ENCODE measurements around the gene ULK2.

DNA sequence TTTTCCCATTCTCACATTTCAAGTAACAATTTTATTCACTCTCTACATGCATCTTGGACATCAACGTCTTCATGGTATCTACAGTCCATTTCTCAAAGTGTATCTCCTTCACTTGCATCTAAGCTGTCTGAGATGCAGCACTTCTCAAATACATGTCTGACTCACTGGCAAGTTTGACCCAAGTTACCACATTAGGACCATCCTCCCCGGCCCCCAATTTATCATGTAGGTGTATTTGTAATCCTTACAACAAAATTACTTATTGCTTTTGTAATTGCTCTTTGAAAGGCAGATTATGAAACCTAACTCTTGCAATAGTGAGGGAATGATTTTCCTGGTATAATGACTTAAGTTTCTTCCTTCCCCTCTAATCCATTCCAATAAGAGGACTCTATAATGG lies 28.9 kb upstream of the ULK2 start:
- TF ChIP-seq, protein P1, sequence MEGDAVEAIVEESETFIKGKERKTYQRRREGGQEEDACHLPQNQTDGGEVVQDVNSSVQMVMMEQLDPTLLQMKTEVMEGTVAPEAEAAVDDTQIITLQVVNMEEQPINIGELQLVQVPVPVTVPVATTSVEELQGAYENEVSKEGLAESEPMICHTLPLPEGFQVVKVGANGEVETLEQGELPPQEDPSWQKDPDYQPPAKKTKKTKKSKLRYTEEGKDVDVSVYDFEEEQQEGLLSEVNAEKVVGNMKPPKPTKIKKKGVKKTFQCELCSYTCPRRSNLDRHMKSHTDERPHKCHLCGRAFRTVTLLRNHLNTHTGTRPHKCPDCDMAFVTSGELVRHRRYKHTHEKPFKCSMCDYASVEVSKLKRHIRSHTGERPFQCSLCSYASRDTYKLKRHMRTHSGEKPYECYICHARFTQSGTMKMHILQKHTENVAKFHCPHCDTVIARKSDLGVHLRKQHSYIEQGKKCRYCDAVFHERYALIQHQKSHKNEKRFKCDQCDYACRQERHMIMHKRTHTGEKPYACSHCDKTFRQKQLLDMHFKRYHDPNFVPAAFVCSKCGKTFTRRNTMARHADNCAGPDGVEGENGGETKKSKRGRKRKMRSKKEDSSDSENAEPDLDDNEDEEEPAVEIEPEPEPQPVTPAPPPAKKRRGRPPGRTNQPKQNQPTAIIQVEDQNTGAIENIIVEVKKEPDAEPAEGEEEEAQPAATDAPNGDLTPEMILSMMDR (IDR thresholded peaks at IDR 0.05; ENCODE audit: low read depth, low read length), result no peak
- no peak for TF ChIP-seq EZH2phosphoT487 (IDR thresholded peaks at IDR 0.05; ENCODE audit: low read depth)

All from OCI-LY3 (cell line).